ENCODE results near the gene SETBP1. TPM values are rescaled to one million over a fixed set of nuclear protein-coding genes. Genes with fewer than 3 reads are reported as not detected.

SETBP1 gene
- total and polyA plus RNA-seq, 2 of the 13 experiments (the other 11 are each of a cell fraction or from before 2014, with no cell fraction given) = 0.18 to 0.65 TPM

GRCh38 chr18:44950685-44951195 lies 270.1 kb downstream of the SETBP1 start:
- ATAC-seq (no peak), FAIRE-seq (no peak), DNase-seq (ENCODE audit: low spot score) (no peak)
- no peak overlapping the region for H3K4me2 ChIP-seq (ENCODE audit: low read depth, low read length)
- WGBS (ENCODE audit: low lambda C conversion rate) = 58% methylated on average over 13 of the region's 13 CpGs
- H3K79me2 ChIP-seq (ENCODE audit: insufficient read depth, low read length) = no peaks in the 10 kb centered on the region
- no peaks in the 10 kb centered on the region for H3K27me3 ChIP-seq (ENCODE audit: control insufficient read depth in 1 of 2, insufficient read depth in 2 of 2, low read length in 2 of 2)
- H3K4me3 ChIP-seq (replicated peaks in 1 of 3; ENCODE audit: insufficient read depth in 1 of 3, low read depth in 2 of 3, low read length in 3 of 3) = no peak overlapping the region
- H4K20me1 ChIP-seq (ENCODE audit: insufficient read depth, low read length) = no peaks in the 10 kb centered on the region
- intact Hi-C loops (cut with micrococcal nuclease; ENCODE audit: unreplicated experiment) (no loop called here), in situ Hi-C loops (cut with HindIII; ENCODE audit: extremely low pct_ligation_motif_present, low pct_unique_long_range_greater_than_20kb) (no loop called here)
- no TSS peak for BruUV-seq (replicated peaks)
- H3K9me3 ChIP-seq (ENCODE audit: low read length) = no peaks in the 10 kb centered on the region
- ChIA-PET CTCF (ENCODE audit: low intra/inter-chr PET ratio, low total read pairs) (no interaction called here), POLR2A (no interaction called here)
- H2AFZ ChIP-seq (ENCODE audit: low read length) = no peak overlapping the region
- no peaks in the 10 kb centered on the region for H3K4me1 ChIP-seq (ENCODE audit: insufficient read depth, low read length)
- H3K9ac ChIP-seq (ENCODE audit: insufficient read depth, low read depth, low read length) = no peak overlapping the region
- H3K27ac ChIP-seq (ENCODE audit: extremely low read length, insufficient read depth, low read length) = no peak overlapping the region
- H3K36me3 ChIP-seq (replicated peaks in 1 of 2; ENCODE audit: control insufficient read depth in 1 of 2, insufficient read depth in 2 of 2, low read length in 2 of 2) = no peaks in the 10 kb centered on the region
- TF ChIP-seq KDM5A (IDR thresholded peaks at IDR 0.05; ENCODE audit: borderline replicate concordance, low read length) (no peak), SIX1 (CRISPR knock-in tag; IDR thresholded peaks at IDR 0.05; ENCODE audit: borderline replicate concordance) (no peak), HOMEZ (CRISPR knock-in tag; IDR thresholded peaks at IDR 0.05; ENCODE audit: low read depth) (no peak), JUN (CRISPR knock-in tag; IDR thresholded peaks at IDR 0.05) (no peak), TFDP2 (CRISPR knock-in tag; IDR thresholded peaks at IDR 0.05) (no peak), ZNF800 (CRISPR knock-in tag; IDR thresholded peaks at IDR 0.05) (no peak), MBNL3 (CRISPR knock-in tag; conservative IDR thresholded peaks at IDR 0.05) (no peak)
